GM12872 (cell line): ENCODE results near the gene IRX3.

ENCODE experiments used
- CTCF ChIP-seq: IDR thresholded peaks from 3 replicates; pipeline ENCODE4 v1.5.1; 2011; ENCODE audit warnings: low read depth, mild to moderate bottlenecking, low read length, moderate library complexity; ENCODE audit not compliant: insufficient read depth

The IRX3 gene

GRCh38 chr16:54268766-54269165 lies 17.8 kb downstream of the IRX3 start:
- TF ChIP-seq CTCF: no peak

- no peak for TF ChIP-seq CTCF
These were observed 18.2 kb downstream of the IRX3 start for GRCh38 chr16:54268340-54268739.

- TF ChIP-seq CTCF: no peak
These were observed 20.1 kb downstream of the IRX3 start for GRCh38 chr16:54266363-54266955.

- no peak for TF ChIP-seq CTCF
These were observed 20.9 kb downstream of the IRX3 start for GRCh38 chr16:54265575-54266107.

- no peak for TF ChIP-seq CTCF
These were observed 33.5 kb downstream of the IRX3 start for GRCh38 chr16:54253118-54253517.

GRCh38 chr16:54248863-54249710 lies 37.5 kb downstream of the IRX3 start:
- no peak for TF ChIP-seq CTCF

GRCh38 chr16:54246454-54246821 lies 40.1 kb downstream of the IRX3 start:
- no peak for TF ChIP-seq CTCF
